ENCODE data around the gene ARHGAP22. TPM values are rescaled to one million over a fixed set of nuclear protein-coding genes. Genes with fewer than 3 reads are reported as not detected.
"Not testable (repeated sequence)": the region's sequence is repeated elsewhere in the genome, so short reads cannot be mapped to it uniquely, and the experiment has no call there.

ARHGAP22 gene
- total and polyA plus RNA-seq, 8 donors, result 2.2 to 10.4 (median 2.8) TPM

GRCh38 chr10:48645600-48645999, 40.7 kb upstream of the ARHGAP22 start:
- no peaks in the 10 kb centered on the region for H3K36me3 ChIP-seq
- H3K4me1 ChIP-seq, result no peaks in the 10 kb centered on the region
- ATAC-seq (no peak), DNase-seq (no peak)
- intact Hi-C loops (cut with DNase I), result no loop called here
- peaks cover 0 to 13% of the 10 kb centered on the region in 2 donors for H3K9me3 ChIP-seq
- no peaks in the 10 kb centered on the region for H3K27me3 ChIP-seq
- H3K4me3 ChIP-seq, result no peak overlapping the region
- H3K27ac ChIP-seq, result no peak overlapping the region
- TF ChIP-seq CTCF (IDR thresholded peaks at IDR 0.05), result no peak

- Histone ChIP-seq H3K4me1 (peaks cover 0 to 14% of the 10 kb centered on the region in 2 donors), H3K9me3 (peaks cover 0 to 20% of the 10 kb centered on the region in 2 donors)
- H3K4me3 ChIP-seq; H3K27me3 ChIP-seq; DNase-seq; H3K36me3 ChIP-seq; intact Hi-C loops (cut with DNase I); H3K27ac ChIP-seq; ATAC-seq: not testable (repeated sequence)
Measured at GRCh38 chr10:48641099-48641690, 36.3 kb upstream of the ARHGAP22 start.

GRCh38 chr10:48640326-48640725, 35.5 kb upstream of the ARHGAP22 start:
- intact Hi-C loops (cut with DNase I), result no loop called here
- Histone ChIP-seq H3K27ac (no peak overlapping the region), H3K4me3 (no peak overlapping the region), H3K9me3 (peaks cover 0 to 20% of the 10 kb centered on the region in 2 donors), H3K4me1 (peaks cover 0 to 21% of the 10 kb centered on the region in 2 donors), H3K36me3 (no peaks in the 10 kb centered on the region), H3K27me3 (peaks cover 0 to 9% of the 10 kb centered on the region in 2 donors)
- no peak for TF ChIP-seq CTCF (IDR thresholded peaks at IDR 0.05)
- no peak for DNase-seq
- ATAC-seq, result no peak

- Histone ChIP-seq H3K4me1 (peaks cover 0 to 23% of the 10 kb centered on the region in 2 donors), H3K4me3 (no peak overlapping the region), H3K36me3 (no peaks in the 10 kb centered on the region), H3K27me3 (peaks cover 0 to 14% of the 10 kb centered on the region in 2 donors), H3K9me3 (peaks cover 0 to 20% of the 10 kb centered on the region in 2 donors), H3K27ac (no peak overlapping the region)
- ATAC-seq (no peak), DNase-seq (no peak)
- TF ChIP-seq CTCF (IDR thresholded peaks at IDR 0.05), result no peak
- intact Hi-C loops (cut with DNase I), result no loop called here
Measured at GRCh38 chr10:48639632-48640031, 34.8 kb upstream of the ARHGAP22 start.

- DNase-seq (no peak), ATAC-seq (no peak)
- intact Hi-C loops (cut with DNase I), result no loop called here
- TF ChIP-seq CTCF (IDR thresholded peaks at IDR 0.05), result no peak
- Histone ChIP-seq H3K27me3 (peaks cover 0 to 14% of the 10 kb centered on the region in 2 donors), H3K4me1 (peaks cover 0 to 25% of the 10 kb centered on the region in 2 donors), H3K4me3 (no peak overlapping the region), H3K9me3 (peaks cover 0 to 20% of the 10 kb centered on the region in 2 donors), H3K36me3 (no peaks in the 10 kb centered on the region), H3K27ac (no peak overlapping the region)
Measured at GRCh38 chr10:48638739-48639527, 34.1 kb upstream of the ARHGAP22 start.
